HUDEP-2 (cell line): Measurements from ENCODE around the gene SLC6A3.

ENCODE experiments used
- DNase-seq, 76 experiments: peaks; one replicate each; lab custom pipeline; 2025; ENCODE audit not compliant: unreplicated experiment in 76 of 76; lab: John Stamatoyannopoulos, UW

The SLC6A3 gene

DNA sequence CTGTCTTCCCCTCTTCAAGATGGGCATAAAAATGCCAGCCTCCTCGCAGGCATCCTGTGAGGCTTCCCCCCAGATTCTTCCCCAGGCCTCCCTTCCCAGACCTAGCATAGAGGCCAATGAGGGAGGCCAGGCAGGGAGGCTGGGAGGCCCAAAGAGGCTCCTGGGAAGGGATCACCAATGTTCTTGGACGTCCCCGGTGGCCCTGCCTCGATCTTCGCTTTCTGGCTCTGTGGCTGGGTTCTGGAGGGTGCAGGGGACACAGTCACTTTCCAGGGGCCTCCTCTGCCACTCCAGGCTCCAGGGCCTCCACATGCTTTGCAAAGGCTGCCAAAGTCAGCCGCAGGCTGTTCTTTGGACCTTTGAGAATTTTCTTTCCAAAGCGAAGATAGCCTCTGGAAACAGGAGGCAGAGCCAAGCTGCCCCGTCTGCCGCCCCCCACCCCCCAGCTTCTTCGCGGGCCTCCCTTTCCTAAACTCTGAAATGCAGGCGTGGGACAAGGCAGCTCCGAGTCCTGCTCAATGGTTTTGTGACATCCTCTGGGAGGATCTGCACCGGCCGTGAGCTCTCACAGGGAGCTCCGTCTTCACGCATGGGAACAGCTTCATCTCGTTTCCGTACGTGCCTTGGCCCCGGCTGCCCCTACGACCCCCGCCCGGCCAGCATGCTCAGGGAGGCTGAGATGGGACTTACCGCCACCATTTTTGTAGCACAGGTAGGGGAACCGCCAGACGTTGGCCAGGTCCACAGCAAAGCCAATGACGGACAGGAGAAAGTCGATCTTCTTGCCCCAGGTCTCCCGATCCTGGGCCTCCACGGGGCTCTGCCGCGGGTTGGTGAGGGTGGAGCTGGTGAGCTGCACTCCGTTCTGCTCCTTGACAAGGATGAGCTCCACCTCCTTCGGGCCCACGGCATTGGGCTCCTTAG, 2.8 kb downstream of the SLC6A3 start:
- no peak for DNase-seq

- no peak for DNase-seq
Measured at GRCh38 chr5:1441166-1441865, 3.9 kb downstream of the SLC6A3 start.

- DNase-seq: no peak
Measured at GRCh38 chr5:1440098-1440493, 5.1 kb downstream of the SLC6A3 start.

- DNase-seq: no peak
Measured at GRCh38 chr5:1439388-1440097, 5.7 kb downstream of the SLC6A3 start.

DNA sequence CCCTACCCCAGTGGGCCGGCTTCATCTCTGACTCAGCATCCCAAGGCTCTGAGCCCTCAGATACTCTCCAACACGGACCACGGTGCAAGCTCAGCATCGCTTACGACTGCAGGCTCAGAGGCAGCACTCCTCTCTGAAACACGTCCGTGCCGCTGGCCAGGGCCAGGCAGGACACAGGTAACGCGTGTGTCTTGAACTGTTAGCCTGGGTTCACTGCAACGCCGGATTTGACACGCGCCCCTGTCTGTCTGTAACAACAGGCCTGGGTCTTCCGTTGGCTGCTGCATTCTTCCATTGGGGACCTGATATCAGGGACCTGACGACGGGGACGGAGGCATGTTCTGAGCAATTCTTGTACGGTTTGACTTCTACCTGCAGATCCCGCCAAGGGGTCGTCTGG, 6.4 kb downstream of the SLC6A3 start:
- DNase-seq: no peak

DNA sequence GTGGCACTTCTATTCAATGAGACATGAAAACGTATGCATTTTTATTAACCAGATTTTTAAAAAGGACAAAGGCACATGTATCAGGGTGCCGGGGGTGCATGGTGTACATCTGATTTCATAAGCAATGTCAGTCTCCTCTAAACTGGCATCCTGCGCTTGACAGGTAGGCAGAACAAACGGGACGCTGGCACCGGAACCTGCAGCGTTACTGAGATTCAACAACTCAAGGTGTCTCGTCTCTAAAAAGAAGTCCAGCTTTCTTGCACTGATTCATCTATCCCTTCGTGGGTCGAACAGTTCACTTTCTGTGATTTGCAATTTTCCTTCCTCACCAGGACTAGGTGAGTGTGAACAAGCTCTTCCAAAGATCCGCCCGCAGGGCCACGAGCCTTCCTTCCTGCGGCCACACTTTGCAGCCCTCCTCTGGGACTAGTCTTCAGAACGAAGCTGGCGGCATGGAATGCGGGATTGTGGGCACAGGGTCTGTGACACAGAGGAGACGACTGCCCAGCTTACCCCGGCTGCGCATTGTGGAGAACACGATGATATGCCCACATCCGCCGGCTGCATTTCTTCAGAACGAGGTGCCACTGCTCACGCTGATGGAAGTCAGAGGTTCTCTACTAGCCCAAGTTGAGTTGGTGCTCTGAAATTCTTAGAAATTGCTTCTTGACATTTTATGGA, 7.2 kb downstream of the SLC6A3 start:
- DNase-seq: no peak

DNA sequence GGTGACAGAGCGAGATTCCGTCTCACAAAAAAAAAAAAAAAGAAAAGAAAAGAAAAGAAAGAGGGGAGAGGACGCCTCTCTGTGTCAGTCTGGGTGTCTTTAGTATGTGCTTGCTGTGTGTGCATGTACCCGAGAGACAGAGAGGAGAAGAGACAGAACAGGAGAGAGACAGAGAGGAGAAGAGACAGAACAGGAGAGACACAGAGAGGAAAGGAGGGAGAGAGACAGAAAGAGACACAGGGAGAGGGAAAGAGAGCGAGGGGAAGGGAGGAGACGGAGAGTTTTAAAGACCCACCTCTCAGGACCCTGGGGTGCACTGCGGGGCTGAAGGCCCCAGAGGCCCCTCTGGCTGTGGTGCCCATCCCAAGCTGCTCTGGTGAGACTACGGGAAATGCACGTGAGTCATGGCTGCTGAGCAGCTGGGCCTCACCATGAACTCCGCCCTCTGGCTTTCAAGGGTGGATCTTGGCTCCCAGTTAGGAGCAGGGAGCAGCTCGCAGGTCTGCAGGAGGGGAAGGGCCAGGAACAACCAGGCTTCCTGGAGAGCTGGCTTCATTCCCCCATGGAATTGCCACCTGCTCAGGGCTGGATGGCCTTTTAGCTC, 7.9 kb downstream of the SLC6A3 start:
- DNase-seq: no peak

GRCh38 chr5:1436681-1437080, 8.6 kb downstream of the SLC6A3 start:
- DNase-seq: no peak

DNA sequence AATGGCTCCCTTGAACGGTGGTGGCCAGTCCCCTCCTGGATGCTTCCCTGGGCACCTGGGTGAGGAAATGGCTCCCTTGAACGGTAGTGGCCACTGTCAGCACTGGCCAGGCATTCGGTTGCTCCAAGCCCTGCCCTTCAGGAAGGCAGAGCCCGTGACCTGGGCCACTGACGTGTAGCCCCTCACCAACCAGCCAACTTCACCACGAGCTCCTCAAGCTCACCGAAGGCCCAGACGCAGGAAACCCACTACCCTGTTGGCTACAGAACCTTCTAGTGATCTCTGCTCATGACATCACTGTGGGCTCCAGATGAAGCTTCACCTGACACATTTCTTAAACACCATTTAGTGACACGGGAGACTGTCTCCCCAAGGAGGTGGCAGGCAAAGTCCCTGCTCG, 9.2 kb downstream of the SLC6A3 start:
- no peak for DNase-seq

DNA sequence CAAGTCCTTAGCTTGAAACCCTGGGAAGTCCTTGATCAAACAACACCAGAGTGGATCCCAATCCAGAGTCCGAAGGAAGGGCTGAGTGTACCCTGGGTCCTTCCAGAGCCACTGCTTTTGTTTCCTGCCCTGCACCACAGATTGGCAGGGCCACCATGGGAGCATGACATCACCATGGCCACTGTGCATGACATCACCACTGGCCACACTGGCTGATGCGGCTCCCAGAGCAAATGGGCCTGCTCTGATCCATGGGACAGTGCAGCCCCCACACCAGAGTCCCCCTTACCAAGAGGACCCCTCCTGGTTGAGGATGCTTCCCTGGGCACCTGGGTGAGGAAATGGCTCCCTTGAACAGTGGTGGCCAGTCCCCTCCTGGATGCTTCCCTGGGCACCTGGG, 9.9 kb downstream of the SLC6A3 start:
- DNase-seq: no peak

- no peak for DNase-seq
Measured at GRCh38 chr5:1432296-1432695, 12.9 kb downstream of the SLC6A3 start.

DNA sequence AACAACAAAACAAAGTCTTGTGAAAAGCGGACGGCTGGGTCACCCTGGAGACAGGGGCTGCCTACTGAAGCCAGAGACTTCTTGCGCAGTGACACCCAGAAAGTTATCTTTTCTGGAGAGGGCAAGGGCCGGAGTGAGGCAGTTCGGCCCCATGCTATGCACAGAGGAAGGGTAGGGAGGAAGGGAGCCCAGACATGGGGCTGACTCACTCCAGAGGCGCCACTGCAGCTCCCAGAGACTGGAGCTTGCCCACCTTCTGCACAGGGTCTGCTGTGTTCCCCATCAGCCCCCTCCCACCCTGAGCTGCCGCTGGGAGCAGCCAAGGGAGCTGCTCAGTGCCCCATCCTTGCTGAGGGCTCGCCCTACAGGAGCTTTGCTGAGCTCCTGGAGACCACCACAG, 13.3 kb downstream of the SLC6A3 start:
- no peak for DNase-seq

- no peak for DNase-seq
Measured at GRCh38 chr5:1431021-1431811, 14.0 kb downstream of the SLC6A3 start.

- no peak for DNase-seq
Measured at GRCh38 chr5:1430121-1430795, 15.0 kb downstream of the SLC6A3 start.

DNA sequence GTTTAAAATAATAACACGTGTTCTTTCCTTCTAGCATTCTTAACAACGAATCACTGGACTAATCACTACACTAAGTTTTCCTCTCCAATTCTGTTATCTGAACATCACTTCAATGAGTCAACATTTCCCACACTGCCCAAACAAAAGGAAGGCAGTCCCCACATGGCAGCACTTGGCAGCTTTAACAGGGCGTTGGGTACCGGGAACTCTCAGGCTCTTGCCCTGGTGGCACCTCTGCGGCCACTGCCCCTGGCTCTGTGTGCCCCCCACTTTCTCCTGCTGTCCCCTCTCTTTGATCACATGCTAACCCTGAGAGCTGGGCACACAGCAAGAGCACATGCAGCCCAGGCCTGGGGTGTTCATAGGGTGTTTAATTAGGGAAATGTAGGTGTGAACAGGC, 15.7 kb downstream of the SLC6A3 start:
- DNase-seq: peak in 1 of 76 experiments; percentile 3

- no peak for DNase-seq
Measured at GRCh38 chr5:1429066-1429465, 16.2 kb downstream of the SLC6A3 start.

- DNase-seq: no peak
Measured at GRCh38 chr5:1428107-1428506, 17.1 kb downstream of the SLC6A3 start.

DNA sequence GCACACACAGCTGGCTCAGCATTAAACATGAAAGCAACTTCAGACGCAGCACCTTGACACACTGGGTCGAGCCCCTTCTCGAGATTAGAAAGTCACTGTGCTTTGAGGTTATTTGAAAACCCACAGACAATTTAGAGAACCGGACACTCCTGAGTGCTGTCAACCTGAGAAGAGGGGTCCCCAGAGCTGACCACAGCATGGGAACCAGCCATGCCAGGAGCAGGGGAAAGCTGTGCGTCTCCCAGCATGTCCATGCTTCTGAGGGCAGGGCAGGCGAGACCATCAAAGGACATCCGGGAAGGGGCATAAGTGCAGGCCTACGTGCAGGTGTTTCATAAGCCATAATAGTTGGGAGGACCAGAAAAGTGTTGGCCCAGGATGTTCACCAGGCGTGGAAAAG, 20.5 kb downstream of the SLC6A3 start:
- no peak for DNase-seq
